H1 (cell line): ENCODE data around the gene HTR4. TPM values are rescaled to one million over a fixed set of nuclear protein-coding genes. Genes with fewer than 3 reads are reported as not detected.

ENCODE experiments used
- CTCF ChIA-PET: fragments of 300-600 bp; sonication (Branson Sonifier 250); formaldehyde crosslinking; loops from one replicate; lab custom pipeline; 2021; ENCODE audit not compliant: partially characterized antibody; lab: Charles Lee
- POLR2A ChIA-PET: fragments of 300-600 bp; sonication (Branson Sonifier 250); formaldehyde crosslinking; loops from one replicate; lab custom pipeline; 2021; ENCODE audit warnings: inconsistent platforms; ENCODE audit not compliant: partially characterized antibody; lab: Charles Lee
- DNase-seq, 2 experiments: peaks; one replicate each; pipeline versions ENCODE4 v3.0.0 to v3.0.0-alpha.2; 2010 to 2022; ENCODE audit warnings: low spot score in 2 of 2, low read depth in 1 of 2, mixed read lengths in 1 of 2
- FAIRE-seq: peaks from 2 replicates; lab custom pipeline; 2011; peaks lifted over from hg19 to GRCh38; lab: Jason Lieb, UNC
- H2AFZ ChIP-seq: 2 replicates; pipeline ENCODE4 v1.8.1; 2012; ENCODE audit warnings: low read length, inconsistent platforms
- H2AK5ac ChIP-seq: 2 replicates; pipeline ENCODE4 v1.6.1; 2013; ENCODE audit warnings: low read depth, low read length
- H2BK120ac ChIP-seq: replicated peaks from 2 replicates; pipeline ENCODE3; 2013; ENCODE audit warnings: low read depth, low read length, inconsistent platforms
- H2BK12ac ChIP-seq: 2 replicates; pipeline ENCODE4 v1.6.1; 2013; ENCODE audit warnings: low read depth, low read length
- H2BK15ac ChIP-seq: 2 replicates; pipeline ENCODE4 v1.6.1; 2013; ENCODE audit warnings: low read length
- H2BK20ac ChIP-seq: 2 replicates; pipeline ENCODE4 v1.6.1; 2013; ENCODE audit warnings: low read length
- H2BK5ac ChIP-seq: 2 replicates; pipeline ENCODE4 v1.6.1; 2013; ENCODE audit warnings: low read depth, low read length
- H3K14ac ChIP-seq: 2 replicates; pipeline ENCODE4 v1.6.1; 2013; ENCODE audit warnings: inconsistent platforms; ENCODE audit not compliant: insufficient read length
- H3K18ac ChIP-seq: 2 replicates; pipeline ENCODE4 v1.6.1; 2013; ENCODE audit warnings: low read length; ENCODE audit errors: extremely low read depth
- H3K23ac ChIP-seq: 2 replicates; pipeline ENCODE4 v1.6.1; 2013; ENCODE audit warnings: inconsistent platforms; ENCODE audit not compliant: insufficient read length
- H3K23me2 ChIP-seq: 2 replicates; pipeline ENCODE4 v1.6.1; 2013; ENCODE audit warnings: low read depth, low read length
- H3K27ac ChIP-seq: 2 replicates; pipeline ENCODE4 v1.6.1; 2011; ENCODE audit warnings: low read depth, low read length, inconsistent platforms
- H3K27me3 ChIP-seq, 4 experiments: replicated peaks in 1 of 4; 1 replicate in 1 of 4; 2 replicates in 3 of 4; pipeline versions ENCODE4 v1.6.1 to v1.8.1; 2011 to 2013; ENCODE audit warnings: low read length in 3 of 4, mild to moderate bottlenecking in 3 of 4, inconsistent platforms in 2 of 4, mixed read lengths in 2 of 4, moderate library complexity in 1 of 4; ENCODE audit not compliant: control insufficient read depth in 3 of 4, insufficient read depth in 3 of 4; ENCODE audit errors: extremely low read depth in 1 of 4
- H3K36me3 ChIP-seq, 4 experiments: 2 replicates each; pipeline versions ENCODE4 v1.6.1 to v1.8.1; 2011 to 2013; ENCODE audit warnings: mild to moderate bottlenecking in 4 of 4, low read length in 3 of 4, moderate library complexity in 2 of 4, control low read depth in 1 of 4, inconsistent platforms in 1 of 4; ENCODE audit not compliant: insufficient read depth in 4 of 4, control insufficient read depth in 2 of 4
- H3K4ac ChIP-seq: replicated peaks from 2 replicates; pipeline ENCODE3; 2013; ENCODE audit warnings: low read length, low read depth, mixed read lengths, inconsistent platforms; ENCODE audit not compliant: insufficient read length
- H3K4me1 ChIP-seq, 4 experiments: replicated peaks in 1 of 4; 1 replicate in 1 of 4; 2 replicates in 3 of 4; pipeline versions ENCODE4 v1.6.1 to v1.8.1; 2011 to 2013; ENCODE audit warnings: low read length in 3 of 4, inconsistent platforms in 2 of 4, mixed read lengths in 1 of 4; ENCODE audit not compliant: insufficient read depth in 4 of 4, control insufficient read depth in 3 of 4
- H3K4me2 ChIP-seq, 2 experiments: 2 replicates each; pipeline versions ENCODE4 v1.6.1 to v1.8.1; 2011 to 2013; ENCODE audit warnings: low read depth in 2 of 2, low read length in 2 of 2, control low read depth in 1 of 2, inconsistent platforms in 1 of 2, mild to moderate bottlenecking in 1 of 2; ENCODE audit not compliant: insufficient read depth in 1 of 2
- H3K4me3 ChIP-seq, 4 experiments: fragments of 200-600, 300-600 bp in 1 of 4; sonication (generic), shearing (Covaris generic), sonication (Bioruptor Twin) in 1 of 4; 2 replicates each; pipeline versions ENCODE4 v1.5.1 to v1.8.1; 2011 to 2016; ENCODE audit warnings: low read length in 4 of 4, low read depth in 3 of 4, control low read depth in 2 of 4, inconsistent platforms in 2 of 4, mild to moderate bottlenecking in 2 of 4, mixed read lengths in 1 of 4, moderate library complexity in 1 of 4; ENCODE audit not compliant: insufficient read depth in 2 of 4; ENCODE audit errors: extremely low read depth in 1 of 4
- H3K56ac ChIP-seq: replicated peaks from 2 replicates; pipeline ENCODE3; 2013; ENCODE audit warnings: low read depth, mild to moderate bottlenecking, mixed read lengths, low read length, inconsistent platforms; ENCODE audit not compliant: insufficient read length
- H3K79me1 ChIP-seq: 2 replicates; pipeline ENCODE4 v1.6.1; 2013; ENCODE audit warnings: low read depth, low read length, control low read depth
- H3K79me2 ChIP-seq, 2 experiments: 2 replicates each; pipeline versions ENCODE4 v1.6.1 to v1.8.1; 2012 to 2013; ENCODE audit warnings: low read length in 2 of 2, mild to moderate bottlenecking in 2 of 2, inconsistent platforms in 1 of 2; ENCODE audit not compliant: insufficient read depth in 2 of 2, control insufficient read depth in 1 of 2
- H3K9ac ChIP-seq, 4 experiments: replicated peaks in 1 of 4; 1 replicate in 1 of 4; 2 replicates in 3 of 4; pipeline versions ENCODE4 v1.6.1 to v1.8.1; 2011 to 2013; ENCODE audit warnings: low read depth in 3 of 4, low read length in 3 of 4, control low read depth in 2 of 4, mild to moderate bottlenecking in 2 of 4, moderate library complexity in 2 of 4, inconsistent platforms in 1 of 4; ENCODE audit errors: extremely low read depth in 1 of 4
- H3K9me3 ChIP-seq, 2 experiments: 2 replicates each; pipeline versions ENCODE4 v1.6.1 to v1.8.1; 2012 to 2013; ENCODE audit warnings: mild to moderate bottlenecking in 2 of 2, moderate library complexity in 2 of 2, control low read depth in 1 of 2, inconsistent platforms in 1 of 2, low read depth in 1 of 2, low read length in 1 of 2, mixed read lengths in 1 of 2; ENCODE audit not compliant: insufficient read depth in 2 of 2
- H4K20me1 ChIP-seq, 2 experiments: replicated peaks in 1 of 2; 2 replicates each; pipeline versions ENCODE3 to v1.8.1; 2011 to 2013; ENCODE audit warnings: inconsistent platforms in 2 of 2, low read length in 2 of 2, mild to moderate bottlenecking in 1 of 2; ENCODE audit not compliant: insufficient read depth in 2 of 2, control insufficient read depth in 1 of 2
- H4K5ac ChIP-seq: 2 replicates; pipeline ENCODE4 v1.6.1; 2013; ENCODE audit warnings: low read length, low read depth, mixed read lengths, inconsistent platforms; ENCODE audit not compliant: insufficient read length
- H4K8ac ChIP-seq: 2 replicates; pipeline ENCODE4 v1.8.0; 2013; ENCODE audit warnings: mild to moderate bottlenecking, moderate library complexity, low read length, inconsistent platforms; ENCODE audit not compliant: insufficient read depth; ENCODE audit errors: extremely low read depth
- H4K91ac ChIP-seq: replicated peaks from 2 replicates; pipeline ENCODE3; 2013; ENCODE audit warnings: low read length, mixed read lengths, inconsistent platforms; ENCODE audit not compliant: insufficient read length
- BACH1 ChIP-seq: IDR thresholded peaks from 2 replicates; pipeline ENCODE4 v1.6.1; 2012; ENCODE audit warnings: low read length, improper control_type of control experiment
- CBX8 ChIP-seq: fragments of 300-800, 300-1000 bp; sonication (generic); IDR thresholded peaks from 2 replicates; pipeline ENCODE4 v1.7.1; 2016; ENCODE audit warnings: low read depth, low read length, borderline replicate concordance
- WGBS, 2 experiments: shearing (Covaris generic) in 1 of 2; methylation state at CpG; one replicate each; pipeline versions ENCODE4 v1.1.6 to v1.1.7; 2013 to 2015; ENCODE audit warnings: low lambda C conversion rate in 2 of 2, mixed read lengths in 2 of 2, inconsistent platforms in 1 of 2, low coverage in 1 of 2, missing lambda C conversion rate in 1 of 2; ENCODE audit not compliant: insufficient replicate concordance in 2 of 2, insufficient coverage in 1 of 2, insufficient read length in 1 of 2; ENCODE audit errors: extremely low coverage in 1 of 2, missing lambda C conversion rate in 1 of 2; 5-methylcytosine and 5-hydroxymethylcytosine counted together
- polyA plus RNA-seq, 7 experiments: library from polyadenylated mRNA; depleted of rRNA in 3 of 7; stranded (reverse) in 5 of 7; unstranded in 2 of 7; fragments of >200 nt in 5 of 7; fragments of 200-250 nt in 2 of 7; gene quantifications; 1 replicate in 5 of 7; 2 replicates in 1 of 7; 4 replicates in 1 of 7; pipeline versions ENCODE4 v1.2.1 to v1.2.3, GENCODE V29; 2011 to 2013; ENCODE audit warnings: missing spikeins in 2 of 7, mixed read lengths in 2 of 7
- total RNA-seq: library from RNA; stranded (reverse); fragmentation: NEBNext Ultra II Directional; extraction: Animal tissue kit (Norgen Biotek cat#: 25700); gene quantifications from 2 replicates; pipeline ENCODE4 v1.2.1, GENCODE V29; 2021

Gene HTR4
- total and polyA plus RNA-seq, 2 of the 8 experiments (the other 6 are each of a cell fraction or from before 2014, with no cell fraction given): not detected

DNA sequence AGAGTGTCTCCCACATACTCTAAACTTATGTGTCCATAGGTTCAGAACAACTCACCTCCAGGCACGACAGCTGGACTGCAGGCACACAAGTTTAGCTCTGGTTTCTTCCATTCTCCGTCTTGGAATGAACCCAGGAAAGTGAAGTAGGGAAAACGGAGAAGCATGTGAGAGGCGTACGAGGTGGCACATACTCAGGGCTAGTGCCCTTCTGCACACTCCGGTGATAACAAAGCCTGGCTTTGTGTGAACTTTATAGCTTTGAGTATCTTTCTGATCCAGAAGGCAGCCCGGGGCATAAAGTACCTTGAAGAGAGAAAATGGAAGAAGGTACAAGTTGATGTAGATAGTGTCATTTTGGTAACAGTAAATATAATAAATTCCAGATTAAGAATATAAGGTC lies 11.1 kb upstream of the HTR4 start:
- H3K23ac ChIP-seq: no peak overlapping the region
- no peak overlapping the region for H3K14ac ChIP-seq
- no peak overlapping the region for H2BK20ac ChIP-seq
- no peaks in the 10 kb centered on the region; a peak in 1 of 7 replicates for H3K27me3 ChIP-seq
- H3K56ac ChIP-seq: no peak overlapping the region
- no peak overlapping the region for H2BK5ac ChIP-seq
- no peak overlapping the region for H3K4ac ChIP-seq
- TF ChIP-seq CBX8: no peak
- no peak for TF ChIP-seq BACH1
- WGBS, 2 experiments: 89% methylated on average over 7 of the region's 7 CpGs; no CpG with 5 or more reads in 1 of the 2 experiments
- CTCF ChIA-PET: interaction anchor here (0.8 to 1.6 kb wide), 4 partner anchors 8 to 539 kb away, joined by 3 to 6 read pairs (median 6); no protein-coding TSS in a partner anchor
- no peak overlapping the region for H3K4me3 ChIP-seq
- H3K27ac ChIP-seq: no peak overlapping the region
- H3K4me2 ChIP-seq: no peak overlapping the region
- H3K9me3 ChIP-seq: no peaks in the 10 kb centered on the region
- no peak overlapping the region for H4K5ac ChIP-seq
- H4K20me1 ChIP-seq: peaks cover 0 to 1% of the 10 kb centered on the region in 2 experiments
- no peak overlapping the region for H4K8ac ChIP-seq
- no peaks in the 10 kb centered on the region for H3K4me1 ChIP-seq
- no peaks in the 10 kb centered on the region for H3K79me1 ChIP-seq
- no peaks in the 10 kb centered on the region for H3K79me2 ChIP-seq
- H2AFZ ChIP-seq: no peak overlapping the region; the same call in 1 of the 2 replicates
- H2AK5ac ChIP-seq: no peak overlapping the region
- POLR2A ChIA-PET: no interaction called here
- no peaks in the 10 kb centered on the region for H3K36me3 ChIP-seq
- no peak overlapping the region for H2BK120ac ChIP-seq
- no peak overlapping the region for H4K91ac ChIP-seq
- no peak for FAIRE-seq
- no peak overlapping the region for H3K18ac ChIP-seq
- no peak overlapping the region for H2BK12ac ChIP-seq
- H2BK15ac ChIP-seq: no peak overlapping the region
- no peak for DNase-seq
- H3K9ac ChIP-seq: no peak overlapping the region
- no peaks in the 10 kb centered on the region; the same call in 1 of the 2 replicates for H3K23me2 ChIP-seq
